ENCODE results near the gene ERI2. TPM values are rescaled to one million over a fixed set of nuclear protein-coding genes. Genes with fewer than 3 reads are reported as not detected.

Gene ERI2
- total RNA-seq, 2 experiments from 2014 or later = 14.1 to 16.6 TPM

DNA sequence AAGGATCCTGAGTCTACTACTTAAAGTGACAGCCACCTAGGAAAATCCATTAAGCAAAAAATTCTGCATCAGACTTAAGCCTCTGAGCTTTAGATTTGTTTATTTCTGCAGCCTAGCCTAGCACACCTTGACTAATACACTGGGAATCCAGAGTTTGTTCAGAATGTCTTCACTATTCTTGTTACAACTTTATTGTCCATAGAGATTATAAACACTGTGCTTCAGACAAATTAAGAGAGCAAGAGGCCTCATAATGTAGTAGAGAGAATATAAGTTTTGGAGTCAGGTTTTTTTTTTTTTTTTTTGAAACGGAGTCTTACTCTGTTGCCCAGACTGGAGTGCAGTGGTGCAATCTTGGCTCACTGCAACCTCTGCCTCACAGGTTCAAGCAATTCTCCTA is 55.7 kb downstream of the ERI2 start:
- DNase-seq (no peak), ATAC-seq (ENCODE audit: low read depth) (no peak)
- Mint-ChIP-seq H3K9me3 (peaks cover 8% of the 10 kb centered on the region), H3K27me3 (peaks cover 19% of the 10 kb centered on the region), H3K4me1 (no peaks in the 10 kb centered on the region), H3K27ac (no peak overlapping the region), H3K4me3 (no peak overlapping the region), H3K36me3 (peaks cover 2% of the 10 kb centered on the region)
- POLR2A ChIA-PET = no interaction called here

DNA sequence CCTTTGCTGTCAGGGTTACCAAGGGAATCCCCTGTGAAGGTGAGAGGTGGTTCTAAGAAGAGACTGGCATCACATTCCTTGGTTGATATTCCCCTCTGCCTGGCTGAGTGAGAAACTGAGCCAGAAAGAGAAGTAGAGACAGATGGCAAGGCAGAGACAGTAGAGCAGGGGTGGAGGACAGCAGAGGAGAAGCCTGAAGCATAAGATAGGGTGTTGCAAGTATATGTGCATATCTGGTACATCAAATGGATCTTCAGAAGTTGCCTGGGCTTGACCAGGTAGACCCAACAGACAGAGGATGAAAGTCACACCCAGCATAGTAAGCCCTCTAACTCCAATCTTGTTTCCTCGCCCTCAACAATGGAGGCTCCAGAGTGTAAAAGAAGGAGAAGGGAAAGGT is 56.8 kb downstream of the ERI2 start:
- peaks cover 2% of the 10 kb centered on the region for H3K36me3 Mint-ChIP-seq
- H3K4me1 Mint-ChIP-seq = no peaks in the 10 kb centered on the region
- no peak overlapping the region for H3K4me3 Mint-ChIP-seq
- peaks cover 8% of the 10 kb centered on the region for H3K9me3 Mint-ChIP-seq
- DNase-seq = no peak
- ATAC-seq (ENCODE audit: low read depth) = no peak
- H3K27me3 Mint-ChIP-seq = peaks cover 12% of the 10 kb centered on the region
- no peak overlapping the region for H3K27ac Mint-ChIP-seq
- POLR2A ChIA-PET = no interaction called here

DNA sequence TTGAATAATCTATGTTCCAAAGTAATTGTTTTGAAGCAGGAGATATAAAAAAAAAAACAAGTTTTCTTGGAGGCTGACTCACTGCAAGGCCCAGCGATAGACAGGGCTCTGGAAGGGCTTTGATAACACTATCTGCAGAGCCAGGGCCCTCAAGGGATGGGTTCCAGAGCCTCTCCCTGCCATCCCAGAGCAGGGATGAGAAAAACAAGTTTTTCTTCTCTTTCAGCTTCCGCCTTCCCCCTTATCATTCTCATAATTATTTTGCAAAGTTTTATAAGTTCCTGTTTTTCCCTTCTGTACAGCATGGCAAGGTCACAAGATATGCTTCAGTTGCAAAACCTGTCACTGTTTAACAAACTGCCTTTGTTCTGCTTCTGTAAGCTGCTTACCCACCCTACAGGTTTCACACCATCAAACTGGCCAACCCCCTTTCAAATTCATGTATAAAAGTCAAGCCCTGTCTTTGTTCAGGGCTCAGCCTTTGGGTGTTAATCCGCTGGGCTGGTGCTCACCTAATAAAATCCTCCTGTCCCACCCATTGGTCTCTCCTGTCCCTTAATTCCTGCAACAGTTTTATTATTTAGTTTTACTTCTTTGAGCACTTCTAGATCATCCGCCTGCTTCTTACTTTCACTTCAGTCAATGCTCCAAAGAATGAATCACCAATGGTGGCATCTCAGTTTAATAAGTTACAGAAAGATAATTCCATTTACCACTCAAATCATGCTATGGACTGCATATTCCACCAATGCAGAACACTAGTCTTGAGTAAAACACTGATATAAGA is 59.0 kb downstream of the ERI2 start:
- Mint-ChIP-seq H3K27ac (no peak overlapping the region), H3K36me3 (peaks cover 2% of the 10 kb centered on the region), H3K27me3 (peaks cover 6% of the 10 kb centered on the region), H3K4me3 (no peak overlapping the region), H3K4me1 (no peaks in the 10 kb centered on the region), H3K9me3 (peaks cover 8% of the 10 kb centered on the region)
- ATAC-seq (ENCODE audit: low read depth) (no peak), DNase-seq (no peak)
- POLR2A ChIA-PET = no interaction called here

DNA sequence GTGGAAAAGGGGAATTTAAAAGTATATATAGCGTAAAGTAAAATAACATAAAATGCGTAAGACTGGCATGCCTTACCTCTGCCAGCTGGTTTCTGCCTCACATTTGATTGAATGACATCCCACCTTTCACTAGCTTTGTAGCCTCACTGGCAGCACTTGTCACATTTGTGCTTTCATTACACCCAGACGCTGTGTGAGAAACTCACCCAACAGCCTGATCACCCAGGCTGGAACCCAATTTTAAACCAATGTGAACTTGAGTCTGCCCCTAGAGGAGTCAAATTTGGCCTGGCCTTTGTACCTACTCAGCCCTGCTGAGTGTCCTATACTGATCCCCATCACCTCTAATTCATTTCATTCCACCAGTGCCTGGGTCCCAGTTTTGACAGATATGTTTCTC is 59.8 kb downstream of the ERI2 start:
- no peak for DNase-seq
- no peak for ATAC-seq (ENCODE audit: low read depth)
- Mint-ChIP-seq H3K27me3 (peaks cover 6% of the 10 kb centered on the region), H3K4me1 (peaks cover 2% of the 10 kb centered on the region), H3K36me3 (peaks cover 2% of the 10 kb centered on the region), H3K4me3 (no peak overlapping the region), H3K9me3 (peaks cover 8% of the 10 kb centered on the region), H3K27ac (no peak overlapping the region)
- POLR2A ChIA-PET = no interaction called here

Other genes starting within 250 kb of the ERI2 start
- gene ACSM2B, start 230.1 kb downstream of the ERI2 start, total RNA-seq = not detected
- under 1 TPM; 0.43 to 0.75 TPM for gene ACSM1, start 108.8 kb downstream of the ERI2 start, total RNA-seq
- gene THUMPD1, start 64.7 kb downstream of the ERI2 start, total RNA-seq = 10 to 100 TPM; 53.0 to 53.6 TPM
- gene ACSM3, start 42.5 kb downstream of the ERI2 start, total RNA-seq = 1 to 10 TPM; 9.0 to 9.7 TPM
- 10 to 100 TPM; 12.4 to 13.7 TPM for gene REXO5, start 55 bp upstream of the ERI2 start, total RNA-seq
- gene DCUN1D3, start 93.9 kb upstream of the ERI2 start, total RNA-seq = 10 to 100 TPM; 12.0 to 13.1 TPM
- gene LYRM1, start 94.3 kb upstream of the ERI2 start, total RNA-seq = 10 to 100 TPM; 24.9 to 26.9 TPM

Measured in activated naive CD8-positive, alpha-beta T cell treated with anti-CD3 and anti-CD28 coated beads, Interleukin-2, amount 10 ng/mL, durations not matched to agents 7 days and 5 days (primary cell).